HL-60/S4 treated with phorbol 12-myristate 13-acetate at 8.2 ng/mL for 4 days and 3 days (cell line): Measurements from ENCODE around the gene ETNPPL.

ENCODE experiments used
- in situ Hi-C: fragments of 300-500 bp; cut with MboI; formaldehyde crosslinking; loops from 2 replicates; pipeline ENCODE4 v1.15.0; 2022; ENCODE audit warnings: low sequenced_read_pairs

Gene ETNPPL

DNA sequence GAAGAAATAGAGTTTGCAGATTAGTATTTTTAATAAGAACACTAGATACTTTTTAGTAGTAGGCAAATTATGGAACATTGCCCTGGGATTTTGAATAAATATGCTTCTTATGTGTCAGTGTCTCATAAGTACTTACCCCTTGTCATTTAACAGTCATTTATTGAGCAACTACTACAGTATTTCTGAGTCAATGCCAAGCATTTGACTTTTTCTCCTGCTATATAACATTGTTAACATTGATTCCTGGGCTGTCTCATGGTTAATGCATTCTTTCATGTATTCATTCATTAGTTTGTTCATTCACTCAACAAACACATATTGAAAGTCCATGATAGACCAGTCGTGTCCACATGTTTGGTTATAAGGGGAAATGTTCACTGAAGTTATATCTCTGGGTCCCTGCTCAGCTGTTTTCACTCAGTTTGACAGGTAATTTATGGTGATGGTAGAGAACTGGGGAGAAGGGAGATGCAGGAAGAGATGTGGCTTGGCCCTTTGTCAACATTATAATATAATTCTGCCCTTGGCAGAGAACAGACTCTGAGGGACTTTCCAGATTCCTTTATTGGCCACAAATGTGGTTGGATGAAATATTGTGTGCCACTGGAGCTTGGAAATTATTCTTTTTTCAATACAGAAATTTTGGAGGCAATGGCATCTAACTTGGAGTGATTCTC, 62.6 kb downstream of the ETNPPL start:
- in situ Hi-C loops: no loop called here

DNA sequence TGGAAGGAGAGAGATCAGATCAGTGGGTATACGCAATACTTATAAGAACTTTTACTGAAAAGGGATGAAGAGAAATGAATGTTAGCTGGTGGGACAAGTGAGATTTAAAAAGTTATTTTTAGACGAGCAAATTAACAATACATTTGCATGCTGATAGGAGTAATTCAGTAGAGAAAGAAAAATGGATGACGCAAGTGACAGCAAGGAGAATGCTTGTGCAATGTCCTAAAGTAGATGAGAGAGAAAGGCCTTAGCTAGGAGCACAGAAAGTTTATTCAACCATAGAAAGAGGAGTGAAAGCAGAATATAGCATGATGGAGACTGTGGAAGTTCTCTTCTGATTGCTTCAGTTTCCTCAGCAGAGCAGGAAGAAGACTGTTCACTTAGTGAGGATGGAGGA, 66.7 kb downstream of the ETNPPL start:
- in situ Hi-C loops: no loop called here

- in situ Hi-C loops: no loop called here
Measured at GRCh38 chr4:108695062-108695461, 67.8 kb downstream of the ETNPPL start.

DNA sequence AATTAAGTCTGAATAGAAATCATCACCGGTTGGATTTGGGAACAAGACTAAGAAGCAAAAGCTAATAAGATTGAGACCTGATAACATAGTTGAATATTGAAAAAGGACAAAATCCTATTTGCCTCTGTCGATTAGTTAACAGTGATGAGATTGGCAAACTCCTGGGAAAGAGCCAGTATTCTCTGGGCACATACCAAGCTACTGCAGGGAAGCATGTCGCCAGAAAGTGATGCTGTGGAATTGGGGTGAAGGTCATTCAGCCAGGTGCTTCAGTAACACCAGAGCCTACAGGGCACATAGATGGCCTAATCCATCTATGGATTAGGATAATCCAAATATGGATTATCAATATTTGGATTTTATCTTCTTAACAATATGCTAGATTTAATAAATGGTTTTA, 68.4 kb downstream of the ETNPPL start:
- in situ Hi-C loops: no loop called here

DNA sequence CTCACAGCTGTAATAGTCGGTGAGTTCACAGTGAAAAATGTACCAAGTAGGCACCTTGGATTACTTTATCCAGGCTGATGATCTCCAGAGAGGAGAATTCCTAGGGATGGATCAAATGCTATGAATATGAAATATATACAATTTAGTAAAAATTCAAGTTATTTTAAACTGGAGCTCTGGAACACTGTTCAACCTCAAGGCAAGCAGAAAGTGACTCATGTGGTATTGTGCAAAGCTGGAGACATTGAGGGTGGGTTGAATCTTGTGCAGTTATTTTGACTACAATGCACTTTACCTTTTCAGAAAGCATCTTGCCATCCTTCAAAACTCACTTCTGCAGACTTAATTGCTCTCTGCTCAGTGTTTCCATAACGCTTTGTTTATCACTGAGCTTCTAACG, 69.0 kb downstream of the ETNPPL start:
- in situ Hi-C loops: no loop called here

DNA sequence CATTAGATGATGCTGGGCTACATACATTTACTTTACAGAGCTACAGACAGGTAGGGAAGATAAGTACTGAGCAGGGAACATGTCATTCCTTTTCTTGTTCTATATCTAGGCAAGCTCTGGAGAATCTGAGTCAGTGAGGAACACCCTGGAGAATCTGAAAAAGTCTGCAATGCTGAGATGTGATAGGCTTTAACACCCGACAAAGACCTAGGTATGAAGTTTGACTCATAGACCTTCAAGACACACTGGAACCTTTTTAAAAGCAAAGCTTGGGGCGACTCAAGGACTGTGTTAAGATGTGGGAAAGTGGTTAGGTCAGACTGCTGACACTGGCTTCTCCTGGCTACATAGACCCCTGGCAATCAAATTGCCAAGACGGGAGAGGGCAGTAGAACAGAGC, 69.6 kb downstream of the ETNPPL start:
- in situ Hi-C loops: no loop called here
